GM23248 (cell line): Measurements from ENCODE around the gene TINCR. TPM values are rescaled to one million over a fixed set of nuclear protein-coding genes. Genes with fewer than 3 reads are reported as not detected.
A peak's percentile ranks its signal among the peaks of the same experiment; 100 is the strongest.

Source experiments
- DNase-seq: peaks from one replicate; pipeline ENCODE4 v3.0.0-alpha.2; 2015
- H2AFZ ChIP-seq: fragments of 200-600 bp; sonication (generic); 2 replicates; pipeline ENCODE4 v1.6.1; 2016; ENCODE audit warnings: antibody characterized with exemption
- H3F3A ChIP-seq: fragments of 200-600 bp; sonication (generic); 2 replicates; pipeline ENCODE4 v1.6.1; 2016; ENCODE audit warnings: mild to moderate bottlenecking, antibody characterized with exemption, mixed run types; ENCODE audit not compliant: insufficient read depth
- H3K27ac ChIP-seq: fragments of 200-600 bp; sonication (generic); 2 replicates; pipeline ENCODE4 v1.5.1; 2016; ENCODE audit warnings: mild to moderate bottlenecking
- H3K27me3 ChIP-seq: fragments of 200-600 bp; sonication (generic); replicated peaks from 2 replicates; pipeline ENCODE4 v1.6.1; 2016; ENCODE audit warnings: mild to moderate bottlenecking; ENCODE audit not compliant: insufficient read depth
- H3K36me3 ChIP-seq: fragments of 200-600 bp; sonication (generic); 2 replicates; pipeline ENCODE4 v1.6.1; 2016; ENCODE audit warnings: low read depth, mild to moderate bottlenecking
- H3K4me1 ChIP-seq: fragments of 200-600 bp; sonication (generic); 2 replicates; pipeline ENCODE4 v1.6.1; 2016; ENCODE audit warnings: mild to moderate bottlenecking; ENCODE audit not compliant: insufficient read depth
- H3K4me2 ChIP-seq: fragments of 200-600 bp; sonication (generic); one replicate; pipeline ENCODE4 v1.6.1; 2016; ENCODE audit warnings: mild to moderate bottlenecking; ENCODE audit not compliant: unreplicated experiment
- H3K4me3 ChIP-seq: fragments of 200-600 bp; sonication (generic); 2 replicates; pipeline ENCODE4 v1.5.1; 2016; ENCODE audit warnings: mild to moderate bottlenecking
- H3K79me2 ChIP-seq: fragments of 200-600 bp; sonication (generic); 2 replicates; pipeline ENCODE4 v1.6.1; 2016; ENCODE audit warnings: mild to moderate bottlenecking; ENCODE audit not compliant: insufficient read depth
- H3K9ac ChIP-seq: fragments of 200-600 bp; sonication (generic); 2 replicates; pipeline ENCODE4 v1.6.1; 2016; ENCODE audit warnings: mild to moderate bottlenecking
- H3K9me2 ChIP-seq: fragments of 200-600 bp; sonication (generic); 2 replicates; pipeline ENCODE4 v1.6.1; 2016; ENCODE audit warnings: mixed run types, mild to moderate bottlenecking, moderate library complexity; ENCODE audit not compliant: insufficient read depth
- H3K9me3 ChIP-seq: fragments of 200-600 bp; sonication (generic); one replicate; pipeline ENCODE4 v1.6.1; 2017; ENCODE audit warnings: low read depth
- H4K20me1 ChIP-seq: fragments of 200-600 bp; sonication (generic); 2 replicates; pipeline ENCODE4 v1.6.0; 2016; ENCODE audit not compliant: insufficient read depth
- EZH2 ChIP-seq: fragments of 200-600 bp; sonication (generic); IDR thresholded peaks from 2 replicates; pipeline ENCODE4 v1.6.1; 2018; ENCODE audit warnings: antibody characterized with exemption, mild to moderate bottlenecking; ENCODE audit not compliant: insufficient read depth, poor library complexity, severe bottlenecking
- EZH2phosphoT487 ChIP-seq: fragments of 200-600 bp; sonication (generic); IDR thresholded peaks from 2 replicates; pipeline ENCODE4 v1.6.1; 2018; ENCODE audit warnings: antibody characterized with exemption, moderate library complexity, mild to moderate bottlenecking, low read depth; ENCODE audit not compliant: insufficient read depth
- WGBS, 2 experiments: methylation state at CpG; one replicate each; pipeline ENCODE4 v1.1.6; 2015 to 2017; ENCODE audit warnings: low lambda C conversion rate in 2 of 2, low coverage in 1 of 2; ENCODE audit errors: missing lambda C conversion rate in 2 of 2; 5-methylcytosine and 5-hydroxymethylcytosine counted together
- in situ Hi-C: fragments of 300-500 bp; cut with MboI; formaldehyde crosslinking; loops from 2 replicates; pipeline ENCODE4 v1.15.0; 2020
- polyA plus RNA-seq: library from polyadenylated mRNA; unstranded; fragments of >200 nt; fragmentation: Nextera tagmentation; extraction: Ambion mirVana; gene quantifications from 2 replicates; pipeline ENCODE4 v1.2.1, GENCODE V29; 2016
- total RNA-seq: library from RNA; depleted of rRNA; stranded (reverse); fragments of >200 nt; shearing (Covaris generic); gene quantifications from 2 replicates; pipeline ENCODE4 v1.2.3, GENCODE V29; 2014

TINCR gene
- total and polyA plus RNA-seq, 2 experiments from 2014 or later, result 1.6 TPM; not detected in 1

GRCh38 chr19:5587661-5588060 is 19.9 kb upstream of the TINCR start:
- TF ChIP-seq EZH2phosphoT487 (no peak), EZH2 (no peak)
- H3K79me2 ChIP-seq, result no peaks in the 10 kb centered on the region
- in situ Hi-C loops, result no loop called here
- no peak for DNase-seq
- H3F3A ChIP-seq, result no peaks in the 10 kb centered on the region
- no peaks in the 10 kb centered on the region for H4K20me1 ChIP-seq
- peaks cover 19% of the 10 kb centered on the region; the same call in 1 of the 2 replicates for H3K36me3 ChIP-seq
- H3K4me2 ChIP-seq, result no peak overlapping the region
- H3K9ac ChIP-seq, result no peak overlapping the region
- no peak overlapping the region for H3K27ac ChIP-seq
- H3K9me3 ChIP-seq, result no peaks in the 10 kb centered on the region
- H2AFZ ChIP-seq, result no peak overlapping the region
- 84 to 92% methylated on average over 23 of the region's 23 CpGs for WGBS, 2 experiments
- no peaks in the 10 kb centered on the region for H3K9me2 ChIP-seq
- H3K4me1 ChIP-seq, result no peaks in the 10 kb centered on the region
- no peak overlapping the region for H3K4me3 ChIP-seq
- H3K27me3 ChIP-seq, result no peaks in the 10 kb centered on the region

GRCh38 chr19:5587071-5587455 is 19.3 kb upstream of the TINCR start:
- DNase-seq, result no peak
- TF ChIP-seq EZH2phosphoT487 (no peak), EZH2 (no peak)

GRCh38 chr19:5586300-5587070 is 18.7 kb upstream of the TINCR start:
- no peaks in the 10 kb centered on the region for H3F3A ChIP-seq
- H3K27me3 ChIP-seq, result no peaks in the 10 kb centered on the region
- no peak overlapping the region for H3K4me2 ChIP-seq
- no peak overlapping the region for H3K4me3 ChIP-seq
- peak; percentile 28 for DNase-seq
- no peaks in the 10 kb centered on the region for H4K20me1 ChIP-seq
- peaks cover 11% of the 10 kb centered on the region; the same call in 1 of the 2 replicates for H3K36me3 ChIP-seq
- in situ Hi-C loops, result no loop called here
- WGBS, 2 experiments, result 79 to 84% methylated on average over 26 of the region's 26 CpGs
- no peaks in the 10 kb centered on the region for H3K9me2 ChIP-seq
- no peaks in the 10 kb centered on the region for H3K9me3 ChIP-seq
- H3K9ac ChIP-seq, result no peak overlapping the region
- H2AFZ ChIP-seq, result no peak overlapping the region
- no peaks in the 10 kb centered on the region for H3K4me1 ChIP-seq
- no peaks in the 10 kb centered on the region for H3K79me2 ChIP-seq
- no peak overlapping the region for H3K27ac ChIP-seq
- TF ChIP-seq EZH2phosphoT487, result no peak
- TF ChIP-seq EZH2, result no peak

More at GRCh38 chr19:5587071-5587455, 19.3 kb upstream of the TINCR start:
- no peaks in the 10 kb centered on the region for H3K79me2 ChIP-seq
- no peak overlapping the region for H3K4me2 ChIP-seq
- H3K27me3 ChIP-seq, result no peaks in the 10 kb centered on the region
- 88 to 92% methylated on average over 11 to 16 of the region's 16 CpGs for WGBS, 2 experiments
- H3K36me3 ChIP-seq, result peaks cover 15% of the 10 kb centered on the region; the same call in 1 of the 2 replicates
- no peak overlapping the region for H3K27ac ChIP-seq
- H3K4me3 ChIP-seq, result no peak overlapping the region
- H3K9ac ChIP-seq, result no peak overlapping the region
- H3K9me3 ChIP-seq, result no peaks in the 10 kb centered on the region
- H3K9me2 ChIP-seq, result no peaks in the 10 kb centered on the region
- no peaks in the 10 kb centered on the region for H3K4me1 ChIP-seq
- in situ Hi-C loops, result no loop called here
- no peak overlapping the region for H2AFZ ChIP-seq
- H3F3A ChIP-seq, result no peaks in the 10 kb centered on the region
- H4K20me1 ChIP-seq, result no peaks in the 10 kb centered on the region

- in situ Hi-C loops, result no loop called here
- Histone ChIP-seq H3K27ac (no peak overlapping the region), H3K4me1 (no peaks in the 10 kb centered on the region), H2AFZ (no peak overlapping the region), H3K36me3 (peaks cover 7% of the 10 kb centered on the region; the same call in 1 of the 2 replicates), H3K79me2 (no peaks in the 10 kb centered on the region), H3K9ac (no peak overlapping the region), H3K9me2 (no peaks in the 10 kb centered on the region), H3K4me3 (no peak overlapping the region), H3K27me3 (no peaks in the 10 kb centered on the region), H3K4me2 (no peak overlapping the region), H3F3A (no peaks in the 10 kb centered on the region), H4K20me1 (no peaks in the 10 kb centered on the region), H3K9me3 (no peaks in the 10 kb centered on the region)
- no peak for DNase-seq
- no peak for TF ChIP-seq EZH2
- TF ChIP-seq EZH2phosphoT487, result no peak
- WGBS, 2 experiments, result 50 to 51% methylated on average over 26 to 27 of the region's 29 CpGs
Observed at GRCh38 chr19:5585461-5586299, 17.9 kb upstream of the TINCR start.
